Measurements from ENCODE around the gene IRF2BP2. TPM values are rescaled to one million over a fixed set of nuclear protein-coding genes. Genes with fewer than 3 reads are reported as not detected.
"Not testable (repeated sequence)": the region's sequence is repeated elsewhere in the genome, so short reads cannot be mapped to it uniquely, and the experiment has no call there.

Gene IRF2BP2
- total RNA-seq, 1 experiment from 2014 or later, result 40.0 TPM

GRCh38 chr1:234638832-234639799 lies 29.1 kb upstream of the IRF2BP2 start:
- DNase-seq (ENCODE audit: low read depth), result peak; percentile 90
- in situ Hi-C loops (cut with HindIII; ENCODE audit: low pct_unique_long_range_greater_than_20kb, low sequenced_read_pairs), result no loop called here

DNA sequence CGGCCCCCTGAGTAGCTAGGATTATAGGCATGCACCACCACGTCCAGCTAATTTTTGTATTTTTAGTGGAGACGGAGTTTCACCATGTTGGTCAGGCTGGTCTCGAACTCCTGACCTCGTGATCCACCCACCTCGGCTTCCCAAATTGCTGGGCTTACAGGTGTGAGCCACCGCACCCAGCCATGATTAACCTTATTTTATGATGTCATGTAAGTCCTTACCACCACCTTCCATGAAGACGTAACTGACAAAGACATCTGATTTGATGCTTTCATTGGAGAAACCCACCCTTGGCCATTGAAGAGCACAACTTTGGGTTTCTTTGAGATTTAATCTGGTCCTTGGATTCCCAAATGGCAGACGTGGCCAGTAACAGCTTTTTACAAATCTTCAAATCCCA lies 24.9 kb upstream of the IRF2BP2 start:
- in situ Hi-C loops (cut with HindIII; ENCODE audit: low pct_unique_long_range_greater_than_20kb, low sequenced_read_pairs); DNase-seq (ENCODE audit: low read depth): not testable (repeated sequence)

- in situ Hi-C loops (cut with HindIII; ENCODE audit: low pct_unique_long_range_greater_than_20kb, low sequenced_read_pairs), result no loop called here
- no peak for DNase-seq (ENCODE audit: low read depth)
Measured at GRCh38 chr1:234634387-234634786, 24.4 kb upstream of the IRF2BP2 start.

- no peak for DNase-seq (ENCODE audit: low read depth)
- in situ Hi-C loops (cut with HindIII; ENCODE audit: low pct_unique_long_range_greater_than_20kb, low sequenced_read_pairs), result no loop called here
Measured at GRCh38 chr1:234633246-234634003, 23.4 kb upstream of the IRF2BP2 start.

DNA sequence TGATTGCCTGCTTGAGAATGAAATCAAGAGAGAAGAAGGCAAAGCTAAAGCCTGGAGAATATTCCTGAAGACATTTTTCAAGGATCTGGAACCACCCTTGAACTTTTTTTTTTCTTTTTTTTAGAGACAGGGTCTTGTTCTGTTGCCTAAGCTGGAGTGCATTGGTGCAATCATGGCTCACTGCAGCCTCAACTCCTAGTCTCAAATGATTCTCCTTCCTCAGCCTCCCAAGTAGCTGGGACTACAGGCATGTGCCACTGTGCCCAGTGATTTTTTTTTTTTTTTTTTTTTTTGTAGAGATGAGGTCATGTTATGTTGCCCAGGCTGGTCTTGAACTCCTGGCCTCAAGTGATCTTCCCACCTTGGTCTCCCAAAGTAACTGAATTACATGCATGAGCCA lies 22.2 kb upstream of the IRF2BP2 start:
- in situ Hi-C loops (cut with HindIII; ENCODE audit: low pct_unique_long_range_greater_than_20kb, low sequenced_read_pairs), result no loop called here
- no peak for DNase-seq (ENCODE audit: low read depth)

- in situ Hi-C loops (cut with HindIII; ENCODE audit: low pct_unique_long_range_greater_than_20kb, low sequenced_read_pairs), result no loop called here
- DNase-seq (ENCODE audit: low read depth), result peak; percentile 69
Measured at GRCh38 chr1:234631721-234632125, 21.7 kb upstream of the IRF2BP2 start.

- in situ Hi-C loops (cut with HindIII; ENCODE audit: low pct_unique_long_range_greater_than_20kb, low sequenced_read_pairs), result no loop called here
- no peak for DNase-seq (ENCODE audit: low read depth)
Measured at GRCh38 chr1:234629026-234629425, 19.0 kb upstream of the IRF2BP2 start.

DNA sequence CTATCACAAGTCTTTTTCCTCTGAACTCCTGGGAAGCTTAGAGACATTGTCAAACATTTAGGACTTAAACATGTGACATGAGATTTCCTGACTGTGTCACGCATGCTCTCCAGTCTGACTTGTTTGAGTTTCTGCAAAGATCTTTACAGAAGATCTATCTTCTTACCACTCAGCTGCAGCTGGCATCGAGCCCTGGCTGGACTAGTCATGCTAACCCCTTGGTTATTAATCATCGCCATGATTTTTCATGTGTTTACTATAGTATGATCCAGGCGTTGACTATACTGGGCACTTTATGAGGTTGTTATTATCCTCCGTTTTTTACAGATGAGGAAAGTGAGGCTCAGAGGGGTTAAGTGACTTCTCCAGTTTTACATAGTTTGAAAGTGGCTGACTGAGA lies 18.1 kb upstream of the IRF2BP2 start:
- no peak for DNase-seq (ENCODE audit: low read depth)
- in situ Hi-C loops (cut with HindIII; ENCODE audit: low pct_unique_long_range_greater_than_20kb, low sequenced_read_pairs), result no loop called here

DNA sequence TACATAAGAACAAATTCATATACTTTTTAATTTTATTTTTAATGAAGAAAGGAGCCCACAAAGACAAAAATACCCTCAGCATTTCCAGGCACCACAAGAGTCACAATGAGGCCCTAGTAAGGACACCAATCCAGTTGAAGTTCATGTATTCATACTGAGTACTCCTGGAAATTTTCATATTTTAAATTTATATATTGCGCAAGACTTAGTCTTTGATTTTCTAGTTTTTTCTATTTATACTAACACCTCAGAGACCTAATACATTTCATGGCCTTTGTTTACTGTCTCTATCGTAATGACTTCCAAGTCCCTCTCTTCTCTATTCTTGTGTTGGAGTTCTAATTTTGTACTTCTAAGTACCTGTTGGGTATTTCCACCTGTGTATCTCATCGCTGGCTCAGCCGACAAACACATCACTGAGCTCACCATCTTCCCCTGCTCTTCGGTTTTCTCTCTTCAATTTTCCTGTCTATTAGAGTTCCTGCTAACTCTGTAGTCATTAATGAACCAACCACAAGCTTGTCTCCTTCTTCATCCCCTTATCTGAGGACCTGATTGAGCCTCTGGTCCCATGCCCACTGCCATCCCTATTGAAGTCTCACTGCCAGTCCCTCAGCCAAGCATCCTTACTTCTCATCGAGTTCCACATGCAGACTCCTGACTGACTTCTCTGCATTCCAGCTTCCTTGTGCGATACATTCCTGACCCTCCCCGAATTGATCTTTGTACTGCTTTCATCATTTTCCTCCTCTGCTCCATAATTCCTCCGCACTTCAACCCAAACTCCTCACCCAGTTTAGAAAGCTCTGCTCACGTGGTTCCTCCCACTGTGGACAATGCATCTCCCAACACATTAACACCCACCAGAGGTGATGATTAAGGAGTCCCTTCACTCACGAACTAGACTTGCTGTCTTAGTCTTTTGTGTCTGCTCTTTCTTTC lies 17.3 kb upstream of the IRF2BP2 start:
- no peak for DNase-seq (ENCODE audit: low read depth)
- in situ Hi-C loops (cut with HindIII; ENCODE audit: low pct_unique_long_range_greater_than_20kb, low sequenced_read_pairs), result no loop called here

- in situ Hi-C loops (cut with HindIII; ENCODE audit: low pct_unique_long_range_greater_than_20kb, low sequenced_read_pairs), result no loop called here
- no peak for DNase-seq (ENCODE audit: low read depth)
Measured at GRCh38 chr1:234626391-234626790, 16.4 kb upstream of the IRF2BP2 start.

DNA sequence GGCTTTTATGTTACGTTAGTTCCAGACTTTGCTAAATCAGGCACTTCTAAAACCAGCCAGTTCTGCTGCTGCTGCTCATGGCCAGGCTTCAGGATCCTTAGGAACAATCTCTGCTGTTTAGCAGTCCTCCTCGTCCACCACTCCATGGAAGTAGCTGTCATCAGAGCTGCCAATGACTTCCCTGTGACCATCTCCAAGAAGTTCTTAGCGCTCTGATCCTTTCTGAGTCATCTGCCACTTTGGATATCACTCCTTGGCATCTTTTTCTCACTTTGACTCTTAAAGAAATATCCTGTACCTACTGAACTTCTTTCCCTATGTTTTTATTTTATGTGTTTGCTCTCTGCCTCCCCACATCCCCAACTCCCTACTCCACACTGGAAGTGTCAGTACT lies 14.7 kb upstream of the IRF2BP2 start:
- in situ Hi-C loops (cut with HindIII; ENCODE audit: low pct_unique_long_range_greater_than_20kb, low sequenced_read_pairs), result loop anchor here (25.0 kb wide), 2 partner anchors 338 to 438 kb away; no protein-coding TSS in a partner anchor
- DNase-seq (ENCODE audit: low read depth), result no peak

GRCh38 chr1:234621657-234622335 lies 11.8 kb upstream of the IRF2BP2 start:
- DNase-seq (ENCODE audit: low read depth), result peak; percentile 66
- in situ Hi-C loops (cut with HindIII; ENCODE audit: low pct_unique_long_range_greater_than_20kb, low sequenced_read_pairs), result loop anchor here (25.0 kb wide), 2 partner anchors 341 to 441 kb away; no protein-coding TSS in a partner anchor

- DNase-seq (ENCODE audit: low read depth), result no peak
- in situ Hi-C loops (cut with HindIII; ENCODE audit: low pct_unique_long_range_greater_than_20kb, low sequenced_read_pairs), result loop anchor here (25.0 kb wide), 2 partner anchors 341 to 441 kb away; no protein-coding TSS in a partner anchor
Measured at GRCh38 chr1:234621127-234621468, 11.1 kb upstream of the IRF2BP2 start.

- DNase-seq (ENCODE audit: low read depth), result no peak
- in situ Hi-C loops (cut with HindIII; ENCODE audit: low pct_unique_long_range_greater_than_20kb, low sequenced_read_pairs), result loop anchor here (25.0 kb wide), 2 partner anchors 342 to 442 kb away; no protein-coding TSS in a partner anchor
Measured at GRCh38 chr1:234620272-234621126, 10.5 kb upstream of the IRF2BP2 start.

DNA sequence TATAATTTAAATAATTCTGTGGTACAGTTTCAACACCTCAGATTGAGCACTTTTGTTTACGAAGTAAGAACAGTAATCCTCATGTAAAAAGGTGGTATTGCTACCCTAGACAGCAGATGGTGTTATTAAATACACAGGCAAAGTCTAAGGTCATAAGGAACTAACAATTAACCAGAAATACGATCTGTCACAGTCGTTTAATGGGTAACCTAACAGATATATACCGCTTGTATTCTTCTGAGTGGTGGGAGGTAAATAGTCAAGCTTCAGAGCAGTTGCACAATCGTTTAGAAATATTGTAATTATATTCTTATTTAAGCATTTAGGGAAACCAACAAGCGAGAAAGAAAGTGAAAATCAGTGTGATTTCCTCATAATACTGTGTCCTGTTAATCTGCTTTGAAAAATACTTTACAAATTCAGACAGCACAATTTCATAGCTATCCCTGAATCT lies 9.8 kb upstream of the IRF2BP2 start:
- in situ Hi-C loops (cut with HindIII; ENCODE audit: low pct_unique_long_range_greater_than_20kb, low sequenced_read_pairs), result loop anchor here (10.0 to 25.0 kb wide), 3 partner anchors 75 to 442 kb away; no protein-coding TSS in a partner anchor
- peak; percentile 52 for DNase-seq (ENCODE audit: low read depth)

DNA sequence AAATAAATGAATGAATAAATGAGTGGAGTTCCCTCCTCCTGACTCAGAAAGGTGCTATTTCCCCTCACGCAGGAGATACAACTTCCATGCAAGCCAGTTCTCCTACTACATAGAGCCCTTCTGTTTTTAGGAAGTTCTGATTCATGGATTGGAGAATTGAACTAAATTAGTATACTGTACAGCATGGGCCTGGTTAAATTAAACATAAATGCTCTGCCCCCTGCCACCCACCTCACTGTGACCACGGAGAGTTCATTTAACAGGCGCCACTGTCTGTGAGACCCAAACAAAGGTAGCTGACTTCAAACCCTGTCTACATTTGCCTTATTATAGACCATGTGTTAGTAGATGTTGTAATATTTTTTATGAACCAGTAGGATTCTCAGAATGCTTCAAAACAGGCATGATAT lies 9.1 kb upstream of the IRF2BP2 start:
- in situ Hi-C loops (cut with HindIII; ENCODE audit: low pct_unique_long_range_greater_than_20kb, low sequenced_read_pairs), result loop anchor here (10.0 to 25.0 kb wide), 3 partner anchors 76 to 443 kb away; no protein-coding TSS in a partner anchor
- no peak for DNase-seq (ENCODE audit: low read depth)

Measured in Caki2 (cell line).